Kidney (tissue), 14 donors: ENCODE data around the gene EMP2. TPM values are rescaled to one million over a fixed set of nuclear protein-coding genes. Genes with fewer than 3 reads are reported as not detected.

Experiments
- DNase-seq, 5 donors: peaks; one replicate each; pipeline ENCODE4 v3.0.0-alpha.2; 2013 to 2020
- FAIRE-seq: peaks from 2 replicates; lab custom pipeline; 2012; peaks lifted over from hg19 to GRCh38; lab: Jason Lieb, UNC
- H3K27ac ChIP-seq, 2 donors: one replicate each; pipeline ENCODE4 v1.7.0; 2013; ENCODE audit warnings: low read depth in 2 of 2, low read length in 2 of 2, inconsistent platforms in 1 of 2
- H3K27me3 ChIP-seq: one replicate; pipeline ENCODE4 v1.7.1; 2013; ENCODE audit warnings: low read length, inconsistent platforms; ENCODE audit not compliant: control insufficient read depth, insufficient read depth
- H3K36me3 ChIP-seq, 3 donors: one replicate each; pipeline versions ENCODE4 v1.7.0 to v1.7.1; 2013; ENCODE audit warnings: low read length in 3 of 3, control low read depth in 1 of 3, inconsistent platforms in 1 of 3; ENCODE audit not compliant: insufficient read depth in 3 of 3, control insufficient read depth in 2 of 3
- H3K4me1 ChIP-seq, 3 donors: one replicate each; pipeline versions ENCODE4 v1.7.0 to v1.7.1; 2013; ENCODE audit warnings: low read length in 3 of 3, inconsistent platforms in 1 of 3, low read depth in 1 of 3; ENCODE audit not compliant: control insufficient read depth in 2 of 3, insufficient read depth in 2 of 3
- H3K4me3 ChIP-seq, 3 donors: one replicate each; pipeline versions ENCODE4 v1.7.0 to v1.8.1; 2013; ENCODE audit warnings: low read length in 3 of 3, control low read depth in 1 of 3, inconsistent platforms in 1 of 3
- H3K9ac ChIP-seq, 3 donors: one replicate each; pipeline versions ENCODE4 v1.7.0 to v1.7.1; 2013; ENCODE audit warnings: low read length in 3 of 3, control low read depth in 1 of 3, inconsistent platforms in 1 of 3
- H3K9me3 ChIP-seq, 3 donors: one replicate each; pipeline versions ENCODE4 v1.7.0 to v1.7.1; 2013; ENCODE audit warnings: low read length in 3 of 3, control low read depth in 1 of 3, inconsistent platforms in 1 of 3; ENCODE audit not compliant: control insufficient read depth in 2 of 3, insufficient read depth in 1 of 3
- intact Hi-C: fragments of 100-400 bp; cut with DNase I; formaldehyde crosslinking; loops from one replicate; pipeline ENCODE4 v1.11.1; 2022
- polyA plus RNA-seq: library from polyadenylated mRNA; stranded (reverse); fragments of 350-450 nt; fragmentation: Illumina TruSeq; extraction: RNeasy Lipid Tissue Mini Kit (QIAGEN cat#74804); gene quantifications from one replicate; pipeline ENCODE4 v1.2.3, GENCODE V29; 2014; ENCODE audit warnings: low read depth, low replicate concordance; ENCODE audit not compliant: insufficient read depth
- total RNA-seq: library from RNA; stranded (reverse); fragmentation: NEBNext Ultra II Directional; extraction: Animal tissue kit (Norgen Biotek cat#: 25700); gene quantifications from one replicate; pipeline ENCODE4 v1.2.1, GENCODE V29; 2021
- TF ChIP-seq, protein P1 (sequence below): IDR thresholded peaks from 3 replicates; pipeline ENCODE4 v1.5.1; 2012; ENCODE audit warnings: mild to moderate bottlenecking, moderate library complexity, borderline replicate concordance; ENCODE audit not compliant: insufficient read depth; ENCODE audit errors: extremely low read depth
- donor health status: control.
- donor health status: control.
- donor health status: control.
- donor health status: control.
- donor health status: control.
- donor health status: DM: yes; HTN: yes; CAD: no.
- donor health status: Normal renal cell carcinoma (clear cell type).

Gene EMP2
- total and polyA plus RNA-seq, 2 donors from 2014 or later, result 14.5 to 25.8 TPM

- no peak overlapping the region for H3K27ac ChIP-seq
- DNase-seq, result no peak
Observed at GRCh38 chr16:10600782-10601443, 20.5 kb upstream of the EMP2 start.

DNA sequence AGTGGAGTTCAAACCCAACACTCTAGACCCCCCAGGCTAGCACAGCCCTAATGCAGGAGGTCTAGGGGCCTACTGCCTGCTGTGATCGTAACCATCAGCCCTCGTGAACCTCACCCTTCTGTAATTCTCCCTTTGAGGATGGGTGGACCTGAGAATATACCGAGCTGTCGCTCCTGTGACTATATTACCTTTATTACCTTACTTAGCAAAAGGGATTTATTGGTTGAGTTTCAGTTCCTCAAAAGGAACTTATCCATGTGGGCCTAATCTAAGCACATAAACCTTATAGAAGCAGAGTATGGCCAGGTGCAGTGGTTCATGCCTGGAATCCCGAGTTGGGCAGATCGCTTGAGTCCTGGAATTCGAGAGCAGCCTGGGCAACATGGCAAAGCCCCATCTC lies 19.2 kb upstream of the EMP2 start:
- H3K27ac ChIP-seq, result no peak overlapping the region
- no peak for FAIRE-seq
- H3K4me3 ChIP-seq, result no peak overlapping the region
- H3K4me1 ChIP-seq, result no peaks in the 10 kb centered on the region
- H3K9ac ChIP-seq, result no peak overlapping the region
- H3K36me3 ChIP-seq, result no peaks in the 10 kb centered on the region
- DNase-seq, result no peak
- TF ChIP-seq, protein P1, sequence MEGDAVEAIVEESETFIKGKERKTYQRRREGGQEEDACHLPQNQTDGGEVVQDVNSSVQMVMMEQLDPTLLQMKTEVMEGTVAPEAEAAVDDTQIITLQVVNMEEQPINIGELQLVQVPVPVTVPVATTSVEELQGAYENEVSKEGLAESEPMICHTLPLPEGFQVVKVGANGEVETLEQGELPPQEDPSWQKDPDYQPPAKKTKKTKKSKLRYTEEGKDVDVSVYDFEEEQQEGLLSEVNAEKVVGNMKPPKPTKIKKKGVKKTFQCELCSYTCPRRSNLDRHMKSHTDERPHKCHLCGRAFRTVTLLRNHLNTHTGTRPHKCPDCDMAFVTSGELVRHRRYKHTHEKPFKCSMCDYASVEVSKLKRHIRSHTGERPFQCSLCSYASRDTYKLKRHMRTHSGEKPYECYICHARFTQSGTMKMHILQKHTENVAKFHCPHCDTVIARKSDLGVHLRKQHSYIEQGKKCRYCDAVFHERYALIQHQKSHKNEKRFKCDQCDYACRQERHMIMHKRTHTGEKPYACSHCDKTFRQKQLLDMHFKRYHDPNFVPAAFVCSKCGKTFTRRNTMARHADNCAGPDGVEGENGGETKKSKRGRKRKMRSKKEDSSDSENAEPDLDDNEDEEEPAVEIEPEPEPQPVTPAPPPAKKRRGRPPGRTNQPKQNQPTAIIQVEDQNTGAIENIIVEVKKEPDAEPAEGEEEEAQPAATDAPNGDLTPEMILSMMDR, result no peak
- no peaks in the 10 kb centered on the region for H3K9me3 ChIP-seq
- H3K27me3 ChIP-seq, result no peaks in the 10 kb centered on the region
- intact Hi-C loops, result no loop called here

More at GRCh38 chr16:10600782-10601443, 20.5 kb upstream of the EMP2 start:
- Histone ChIP-seq H3K27me3 (no peaks in the 10 kb centered on the region), H3K4me1 (no peaks in the 10 kb centered on the region), H3K9ac (no peak overlapping the region), H3K36me3 (no peaks in the 10 kb centered on the region), H3K9me3 (no peaks in the 10 kb centered on the region), H3K4me3 (no peak overlapping the region)
- intact Hi-C loops, result no loop called here
- TF ChIP-seq, protein P1, result no peak
- FAIRE-seq, result no peak

DNA sequence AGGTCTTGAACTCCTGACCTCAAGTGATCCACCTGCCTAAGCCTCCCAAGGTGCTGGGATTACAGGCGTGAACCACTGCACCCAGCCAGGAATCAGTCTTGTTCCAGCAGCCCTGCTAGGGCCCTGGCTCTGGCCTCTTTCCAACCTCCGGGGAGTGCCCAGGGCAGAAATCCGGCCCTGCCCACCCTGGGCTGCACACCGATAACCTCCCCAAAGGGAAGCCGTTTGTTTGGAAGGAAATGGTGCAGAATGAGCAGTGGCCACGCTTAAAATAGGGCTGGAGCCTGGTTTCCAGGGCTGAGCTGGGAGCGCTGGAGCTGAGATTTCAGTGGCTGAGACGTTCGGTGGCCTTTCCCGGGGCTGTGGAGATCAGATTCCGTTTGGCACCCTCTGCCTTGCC lies 17.8 kb upstream of the EMP2 start:
- intact Hi-C loops, result no loop called here
- Histone ChIP-seq H3K9me3 (no peaks in the 10 kb centered on the region), H3K36me3 (no peaks in the 10 kb centered on the region), H3K27me3 (no peaks in the 10 kb centered on the region), H3K9ac (no peak overlapping the region), H3K4me1 (no peaks in the 10 kb centered on the region), H3K4me3 (no peak overlapping the region), H3K27ac (no peak overlapping the region)
- DNase-seq (no peak), FAIRE-seq (no peak)
- TF ChIP-seq, protein P1, result no peak
